Ascending aorta (tissue), 2 donors: ENCODE measurements around the gene PCMT1. TPM values are rescaled to one million over a fixed set of nuclear protein-coding genes. Genes with fewer than 3 reads are reported as not detected.
"Not testable (repeated sequence)": the region's sequence is repeated elsewhere in the genome, so short reads cannot be mapped to it uniquely, and the experiment has no call there.

Experiments used
- DNase-seq, 2 donors: peaks; one replicate each; pipeline ENCODE4 v3.0.0-alpha.2; 2019; ENCODE audit warnings: low spot score in 2 of 2
- H3K27ac ChIP-seq, 2 donors: fragments of 200-600 bp; sonication (generic); one replicate each; pipeline ENCODE4 v1.5.1; 2016 to 2017; ENCODE audit warnings: mild to moderate bottlenecking in 1 of 2
- H3K27me3 ChIP-seq: fragments of 200-600 bp; sonication (generic); one replicate; pipeline ENCODE4 v1.5.1; 2017
- H3K36me3 ChIP-seq, 2 donors: fragments of 200-600 bp; sonication (generic); one replicate each; pipeline ENCODE4 v1.5.1; 2016
- H3K4me1 ChIP-seq, 2 donors: fragments of 200-600 bp; sonication (generic); one replicate each; pipeline ENCODE4 v1.5.1; 2016 to 2017; ENCODE audit warnings: mild to moderate bottlenecking in 1 of 2
- H3K4me3 ChIP-seq, 2 donors: fragments of 200-600 bp; sonication (generic); one replicate each; pipeline ENCODE4 v1.5.1; 2016 to 2017; ENCODE audit warnings: mild to moderate bottlenecking in 1 of 2
- H3K9me3 ChIP-seq, 2 donors: fragments of 200-600 bp; sonication (generic); one replicate each; pipeline ENCODE4 v1.5.1; 2016
- intact Hi-C: fragments of 100-400 bp; cut with DNase I; formaldehyde crosslinking; loops from one replicate; pipeline ENCODE4 v1.15.1; 2023
- total RNA-seq: library from RNA; depleted of rRNA; stranded (reverse); fragments of >200 nt; gene quantifications from one replicate; pipeline ENCODE4 v1.1.0, GENCODE V29; 2016
- TF ChIP-seq, protein P1 (sequence below), 3 experiments: fragments of 200-600 bp in 2 of 3; fragments of 450-650 bp in 1 of 3; sonication (generic) in 2 of 3; IDR thresholded peaks; one replicate each; pipeline ENCODE4 v1.5.1; 2016 to 2019; ENCODE audit warnings: antibody characterized with exemption in 3 of 3, mild to moderate bottlenecking in 1 of 3, moderate library complexity in 1 of 3

The PCMT1 gene
- total RNA-seq, 1 donor from 2014 or later, result 23.5 TPM

DNA sequence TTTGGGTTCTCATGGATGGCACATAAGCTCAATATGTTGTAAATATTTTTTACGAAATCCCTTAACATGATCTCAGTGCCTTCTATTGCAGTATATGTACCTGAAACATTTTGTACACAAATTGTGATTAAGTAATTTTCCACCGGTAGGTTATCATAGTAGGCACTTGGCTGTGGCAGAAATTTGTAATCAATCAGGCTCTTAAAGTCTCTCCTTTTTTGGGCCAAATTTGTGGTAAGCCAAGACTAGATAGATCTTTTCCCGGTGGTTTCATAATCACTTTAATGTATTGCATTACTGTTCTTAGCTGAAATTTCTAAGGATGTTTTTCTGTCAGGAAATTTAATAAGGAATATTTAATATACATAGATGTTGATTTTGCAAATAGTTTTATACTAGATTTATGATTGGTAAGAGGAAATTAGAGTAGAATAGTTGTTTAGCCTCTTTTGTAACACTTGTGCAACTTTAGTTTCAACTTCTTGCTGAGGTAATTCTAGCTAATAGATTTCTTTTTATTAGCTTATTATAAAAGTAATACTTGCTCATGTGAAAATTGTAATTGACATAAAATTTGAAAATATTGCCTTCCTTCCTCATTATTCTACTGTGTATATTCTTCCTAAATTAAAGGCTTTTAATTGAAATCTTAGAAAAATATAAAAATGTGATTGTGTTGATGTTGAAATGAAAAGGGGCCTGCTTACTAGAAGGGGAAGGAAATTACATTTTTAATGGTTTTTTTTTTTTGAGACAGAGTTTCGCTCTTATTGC lies 3.2 kb downstream of the PCMT1 start:
- Histone ChIP-seq H3K36me3 (no peaks in the 10 kb centered on the region), H3K27me3 (no peaks in the 10 kb centered on the region), H3K27ac (no peak overlapping the region), H3K4me1 (peaks cover 0 to 14% of the 10 kb centered on the region in 2 donors), H3K9me3 (no peaks in the 10 kb centered on the region), H3K4me3 (no peak overlapping the region)
- DNase-seq, result no peak
- TF ChIP-seq, protein P1, sequence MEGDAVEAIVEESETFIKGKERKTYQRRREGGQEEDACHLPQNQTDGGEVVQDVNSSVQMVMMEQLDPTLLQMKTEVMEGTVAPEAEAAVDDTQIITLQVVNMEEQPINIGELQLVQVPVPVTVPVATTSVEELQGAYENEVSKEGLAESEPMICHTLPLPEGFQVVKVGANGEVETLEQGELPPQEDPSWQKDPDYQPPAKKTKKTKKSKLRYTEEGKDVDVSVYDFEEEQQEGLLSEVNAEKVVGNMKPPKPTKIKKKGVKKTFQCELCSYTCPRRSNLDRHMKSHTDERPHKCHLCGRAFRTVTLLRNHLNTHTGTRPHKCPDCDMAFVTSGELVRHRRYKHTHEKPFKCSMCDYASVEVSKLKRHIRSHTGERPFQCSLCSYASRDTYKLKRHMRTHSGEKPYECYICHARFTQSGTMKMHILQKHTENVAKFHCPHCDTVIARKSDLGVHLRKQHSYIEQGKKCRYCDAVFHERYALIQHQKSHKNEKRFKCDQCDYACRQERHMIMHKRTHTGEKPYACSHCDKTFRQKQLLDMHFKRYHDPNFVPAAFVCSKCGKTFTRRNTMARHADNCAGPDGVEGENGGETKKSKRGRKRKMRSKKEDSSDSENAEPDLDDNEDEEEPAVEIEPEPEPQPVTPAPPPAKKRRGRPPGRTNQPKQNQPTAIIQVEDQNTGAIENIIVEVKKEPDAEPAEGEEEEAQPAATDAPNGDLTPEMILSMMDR (IDR thresholded peaks at IDR 0.05), result no peak
- intact Hi-C loops, result no loop called here

GRCh38 chr6:149753374-149753637 lies 3.8 kb downstream of the PCMT1 start:
- H3K4me1 ChIP-seq, result peaks cover 0 to 14% of the 10 kb centered on the region in 2 donors
- H3K4me3 ChIP-seq, H3K27ac ChIP-seq, H3K27me3 ChIP-seq, intact Hi-C loops, DNase-seq, H3K36me3 ChIP-seq, H3K9me3 ChIP-seq: not testable (repeated sequence)

- no peak for DNase-seq
- Histone ChIP-seq H3K4me3 (no peak overlapping the region), H3K27me3 (no peaks in the 10 kb centered on the region), H3K4me1 (peaks cover 0 to 12% of the 10 kb centered on the region in 2 donors), H3K9me3 (no peaks in the 10 kb centered on the region), H3K27ac (no peak overlapping the region), H3K36me3 (no peaks in the 10 kb centered on the region)
- TF ChIP-seq, protein P1 (IDR thresholded peaks at IDR 0.05), result no peak
- intact Hi-C loops, result no loop called here
Observed at GRCh38 chr6:149754548-149754947, 5.0 kb downstream of the PCMT1 start.

DNA sequence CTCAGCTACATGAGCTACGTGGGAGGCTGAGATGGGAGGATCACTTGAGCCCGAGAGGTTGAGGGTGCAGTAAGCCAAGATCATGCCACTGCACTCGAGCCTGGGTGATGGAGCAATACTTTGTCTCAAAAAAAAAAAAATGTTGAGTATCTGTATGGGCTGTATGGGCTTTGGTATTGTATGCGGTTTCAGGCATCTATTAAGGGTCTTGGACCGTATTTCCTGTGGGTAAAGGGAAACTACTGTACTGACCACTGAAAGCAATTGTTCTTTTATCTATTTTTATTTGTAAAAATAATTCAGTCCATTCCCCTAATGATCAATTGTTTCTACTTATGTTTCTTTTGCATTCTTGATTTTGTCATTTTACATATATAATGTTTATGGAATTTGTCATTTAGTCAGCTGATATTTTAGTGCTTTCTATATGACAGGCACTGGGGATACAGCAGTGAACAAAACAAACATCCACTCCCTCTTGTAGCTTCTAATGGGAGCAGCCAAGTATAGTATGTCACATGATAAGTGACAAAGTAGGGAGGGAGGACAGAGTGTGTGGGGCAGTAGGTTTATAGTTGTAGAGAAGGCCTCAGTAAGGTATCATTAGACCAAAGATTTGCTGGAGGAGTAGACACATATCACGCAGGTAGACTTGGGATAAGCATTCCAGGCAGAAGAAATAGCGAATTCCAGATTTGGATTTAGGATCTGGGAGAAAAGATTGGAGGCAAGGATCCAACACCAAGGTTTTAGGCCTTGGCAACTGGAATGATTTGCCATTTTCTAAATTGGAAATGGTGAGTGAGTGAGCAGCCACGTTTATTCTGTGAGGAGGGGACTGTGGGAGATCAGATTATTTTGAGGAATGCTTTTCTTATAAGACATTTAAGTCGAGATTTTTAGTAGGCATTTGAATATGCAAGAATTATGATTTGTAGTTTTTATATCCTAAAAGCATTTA lies 6.0 kb downstream of the PCMT1 start:
- no peaks in the 10 kb centered on the region for H3K9me3 ChIP-seq
- peaks cover 0 to 9% of the 10 kb centered on the region in 2 donors for H3K4me1 ChIP-seq
- DNase-seq, result no peak
- peaks cover 3 to 5% of the 10 kb centered on the region in 2 donors for H3K36me3 ChIP-seq
- H3K27me3 ChIP-seq, result no peaks in the 10 kb centered on the region
- H3K4me3 ChIP-seq, result no peak overlapping the region
- intact Hi-C loops, result no loop called here
- TF ChIP-seq, protein P1 (IDR thresholded peaks at IDR 0.05), result no peak
- H3K27ac ChIP-seq, result peak overlapping the region in 1 of 2 donors; percentile 2

DNA sequence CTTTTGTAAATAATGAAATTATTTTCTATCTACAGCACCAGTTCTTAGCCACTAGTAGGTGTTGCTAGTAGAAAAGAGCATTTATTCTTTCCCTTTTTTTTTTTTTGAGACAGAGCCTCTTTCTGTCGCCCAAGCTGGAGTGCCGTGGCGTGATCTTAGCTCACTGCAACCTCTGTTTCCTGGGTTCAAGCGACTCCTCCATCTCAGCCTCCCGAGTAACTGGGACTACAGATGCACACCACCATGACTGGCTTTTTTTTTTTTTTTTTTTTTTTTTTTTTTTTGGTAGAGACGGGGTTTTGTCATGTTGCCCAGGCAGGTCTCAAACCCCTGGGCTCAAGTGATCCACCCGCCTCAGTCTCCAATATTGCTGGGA lies 6.7 kb downstream of the PCMT1 start:
- Histone ChIP-seq H3K9me3 (no peaks in the 10 kb centered on the region), H3K4me1 (peaks cover 0 to 3% of the 10 kb centered on the region in 2 donors), H3K36me3 (peaks cover 3 to 5% of the 10 kb centered on the region in 2 donors), H3K27ac (no peak overlapping the region), H3K27me3 (no peaks in the 10 kb centered on the region), H3K4me3 (no peak overlapping the region)
- TF ChIP-seq, protein P1 (IDR thresholded peaks at IDR 0.05), result no peak
- DNase-seq, result no peak
- intact Hi-C loops, result no loop called here

GRCh38 chr6:149761438-149761837 lies 11.9 kb downstream of the PCMT1 start:
- TF ChIP-seq, protein P1 (IDR thresholded peaks at IDR 0.05), result no peak
- Histone ChIP-seq H3K9me3 (no peaks in the 10 kb centered on the region), H3K4me3 (no peak overlapping the region), H3K27me3 (no peaks in the 10 kb centered on the region), H3K27ac (no peak overlapping the region), H3K36me3 (peaks cover 3 to 5% of the 10 kb centered on the region in 2 donors), H3K4me1 (no peaks in the 10 kb centered on the region)
- DNase-seq, result no peak
- intact Hi-C loops, result no loop called here
